Colonic mucosa (tissue), 4 donors: ENCODE data around the gene BLVRB. TPM values are rescaled to one million over a fixed set of nuclear protein-coding genes. Genes with fewer than 3 reads are reported as not detected.

Experiments
- DNase-seq: peaks from one replicate; pipeline ENCODE4 v3.0.0-alpha.2; 2020
- H3K27ac ChIP-seq: fragments of 200-600 bp; one replicate; pipeline ENCODE4 v1.8.0; 2021
- H3K27me3 ChIP-seq: fragments of 200-600 bp; one replicate; pipeline ENCODE4 v1.8.0; 2021
- H3K36me3 ChIP-seq: fragments of 200-600 bp; one replicate; pipeline ENCODE4 v1.8.0; 2021
- H3K4me1 ChIP-seq: fragments of 200-600 bp; one replicate; pipeline ENCODE4 v1.8.0; 2021; ENCODE audit warnings: mild to moderate bottlenecking
- H3K4me3 ChIP-seq: fragments of 200-600 bp; one replicate; pipeline ENCODE4 v1.8.0; 2021
- H3K9ac ChIP-seq, 2 donors: one replicate each; pipeline ENCODE4 v1.7.0; 2013; ENCODE audit warnings: control low read depth in 2 of 2, low read depth in 2 of 2, low read length in 2 of 2
- H3K9me3 ChIP-seq: fragments of 200-600 bp; one replicate; pipeline ENCODE4 v1.8.0; 2021
- CTCF ChIP-seq: fragments of 200-600 bp; IDR thresholded peaks from one replicate; pipeline ENCODE4 v1.8.0; 2022; ENCODE audit warnings: antibody characterized with exemption, mild to moderate bottlenecking
- intact Hi-C: fragments of 100-400 bp; cut with DNase I; formaldehyde crosslinking; loops from one replicate; pipeline ENCODE4 v1.14.1; 2022
- total RNA-seq, 2 donors: library from RNA; stranded (reverse); fragmentation: NEBNext Ultra II Directional in 1 of 2; extraction: Animal tissue kit (Norgen Biotek cat#: 25700) in 1 of 2; gene quantifications; one replicate each; pipeline ENCODE4 v1.2.1, GENCODE V29; 2021
- donor health status: healthy.
- donor health status: DM: no; HTN: no; CAD: no.
- donor health status: DM: no; HTN: no; CAD: no.

BLVRB gene
- total RNA-seq, 2 donors from 2014 or later, result 76.5 to 94.9 TPM

GRCh38 chr19:40453151-40453735 lies 12.3 kb downstream of the BLVRB start:
- no peaks in the 10 kb centered on the region for H3K27me3 ChIP-seq
- no peak for DNase-seq
- no peak overlapping the region for H3K4me3 ChIP-seq
- H3K27ac ChIP-seq, result no peak overlapping the region
- no peak overlapping the region for H3K9ac ChIP-seq
- no peaks in the 10 kb centered on the region for H3K9me3 ChIP-seq
- no peaks in the 10 kb centered on the region for H3K4me1 ChIP-seq
- intact Hi-C loops, result no loop called here
- no peak for TF ChIP-seq CTCF
- H3K36me3 ChIP-seq, result no peaks in the 10 kb centered on the region

GRCh38 chr19:40452016-40452415 lies 13.5 kb downstream of the BLVRB start:
- TF ChIP-seq CTCF, result no peak
- Histone ChIP-seq H3K27me3 (no peaks in the 10 kb centered on the region), H3K4me3 (no peak overlapping the region), H3K9me3 (no peaks in the 10 kb centered on the region), H3K27ac (no peak overlapping the region), H3K4me1 (no peaks in the 10 kb centered on the region), H3K36me3 (no peaks in the 10 kb centered on the region), H3K9ac (no peak overlapping the region)
- intact Hi-C loops, result no loop called here
- no peak for DNase-seq

GRCh38 chr19:40450664-40451063 lies 14.9 kb downstream of the BLVRB start:
- Histone ChIP-seq H3K9ac (no peak overlapping the region), H3K4me3 (no peak overlapping the region), H3K27me3 (no peaks in the 10 kb centered on the region), H3K4me1 (no peaks in the 10 kb centered on the region), H3K9me3 (no peaks in the 10 kb centered on the region), H3K36me3 (no peaks in the 10 kb centered on the region), H3K27ac (no peak overlapping the region)
- no peak for DNase-seq
- intact Hi-C loops, result no loop called here
- no peak for TF ChIP-seq CTCF

GRCh38 chr19:40449506-40449905 lies 16.0 kb downstream of the BLVRB start:
- H3K27me3 ChIP-seq, result no peaks in the 10 kb centered on the region
- no peak overlapping the region for H3K9ac ChIP-seq
- no peak overlapping the region for H3K4me3 ChIP-seq
- H3K27ac ChIP-seq, result no peak overlapping the region
- DNase-seq, result no peak
- no peak for TF ChIP-seq CTCF
- H3K4me1 ChIP-seq, result no peaks in the 10 kb centered on the region
- no peaks in the 10 kb centered on the region for H3K9me3 ChIP-seq
- H3K36me3 ChIP-seq, result no peaks in the 10 kb centered on the region
- intact Hi-C loops, result no loop called here

- H3K4me3 ChIP-seq, result no peak overlapping the region
- TF ChIP-seq CTCF, result no peak
- no peaks in the 10 kb centered on the region for H3K27me3 ChIP-seq
- H3K36me3 ChIP-seq, result no peaks in the 10 kb centered on the region
- intact Hi-C loops, result no loop called here
- no peak for DNase-seq
- peak overlapping the region; percentile 94 for H3K27ac ChIP-seq
- no peaks in the 10 kb centered on the region for H3K9me3 ChIP-seq
- peak overlapping the region in 1 of 2 donors; percentile 52 for H3K9ac ChIP-seq
- H3K4me1 ChIP-seq, result peaks cover 8% of the 10 kb centered on the region
Measured at GRCh38 chr19:40446263-40446784, 19.2 kb downstream of the BLVRB start.
